ENCODE data around the gene EXTL2. TPM values are rescaled to one million over a fixed set of nuclear protein-coding genes. Genes with fewer than 3 reads are reported as not detected.
A peak's percentile ranks its signal among the peaks of the same experiment; 100 is the strongest.
"Not testable (repeated sequence)": the region's sequence is repeated elsewhere in the genome, so short reads cannot be mapped to it uniquely, and the experiment has no call there.

Gene EXTL2
- total RNA-seq, 4 donors from 2014 or later: 10.6 to 22.1 (median 16.7) TPM

GRCh38 chr1:100852976-100853375 is 41.7 kb downstream of the EXTL2 start:
- H3K27me3 ChIP-seq: no peaks in the 10 kb centered on the region
- H3K4me1 ChIP-seq: no peaks in the 10 kb centered on the region
- TF ChIP-seq, protein P1, sequence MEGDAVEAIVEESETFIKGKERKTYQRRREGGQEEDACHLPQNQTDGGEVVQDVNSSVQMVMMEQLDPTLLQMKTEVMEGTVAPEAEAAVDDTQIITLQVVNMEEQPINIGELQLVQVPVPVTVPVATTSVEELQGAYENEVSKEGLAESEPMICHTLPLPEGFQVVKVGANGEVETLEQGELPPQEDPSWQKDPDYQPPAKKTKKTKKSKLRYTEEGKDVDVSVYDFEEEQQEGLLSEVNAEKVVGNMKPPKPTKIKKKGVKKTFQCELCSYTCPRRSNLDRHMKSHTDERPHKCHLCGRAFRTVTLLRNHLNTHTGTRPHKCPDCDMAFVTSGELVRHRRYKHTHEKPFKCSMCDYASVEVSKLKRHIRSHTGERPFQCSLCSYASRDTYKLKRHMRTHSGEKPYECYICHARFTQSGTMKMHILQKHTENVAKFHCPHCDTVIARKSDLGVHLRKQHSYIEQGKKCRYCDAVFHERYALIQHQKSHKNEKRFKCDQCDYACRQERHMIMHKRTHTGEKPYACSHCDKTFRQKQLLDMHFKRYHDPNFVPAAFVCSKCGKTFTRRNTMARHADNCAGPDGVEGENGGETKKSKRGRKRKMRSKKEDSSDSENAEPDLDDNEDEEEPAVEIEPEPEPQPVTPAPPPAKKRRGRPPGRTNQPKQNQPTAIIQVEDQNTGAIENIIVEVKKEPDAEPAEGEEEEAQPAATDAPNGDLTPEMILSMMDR (IDR thresholded peaks at IDR 0.05): no peak
- TF ChIP-seq POLR2A (IDR thresholded peaks at IDR 0.05): no peak
- TF ChIP-seq EP300 (IDR thresholded peaks at IDR 0.05): no peak
- TF ChIP-seq POLR2AphosphoS5 (IDR thresholded peaks at IDR 0.05): no peak

DNA sequence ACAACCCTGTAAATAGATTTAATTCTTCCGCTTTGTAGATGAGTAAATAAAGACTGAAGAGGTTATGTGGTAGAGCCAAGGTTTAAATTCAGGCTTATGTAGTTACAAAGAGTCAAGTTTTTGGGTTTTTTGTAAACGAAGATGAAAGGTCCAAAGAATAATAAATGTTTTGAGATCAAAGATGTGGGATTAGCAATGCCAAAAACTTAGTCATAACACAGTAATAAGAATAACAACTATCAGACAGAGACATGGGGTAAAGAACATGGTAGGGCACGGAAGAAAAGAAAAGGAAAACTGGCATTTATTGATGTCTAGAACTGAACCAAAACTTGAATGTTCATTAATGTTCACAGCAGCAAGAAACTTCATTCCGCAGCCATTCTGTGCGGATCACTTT is 42.9 kb downstream of the EXTL2 start:
- Histone ChIP-seq H3K4me3 (no peak overlapping the region), H3K36me3 (no peaks in the 10 kb centered on the region), H3K27ac (no peak overlapping the region), H3K4me1 (no peaks in the 10 kb centered on the region), H3K27me3 (no peaks in the 10 kb centered on the region), H3K9me3 (no peaks in the 10 kb centered on the region)
- no peak for ATAC-seq
- TF ChIP-seq POLR2A (IDR thresholded peaks at IDR 0.05) (no peak), POLR2AphosphoS5 (IDR thresholded peaks at IDR 0.05) (no peak), EP300 (IDR thresholded peaks at IDR 0.05) (no peak)
- TF ChIP-seq, protein P1 (IDR thresholded peaks at IDR 0.05): no peak
- 74 to 82% methylated on average over 5 of the region's 5 CpGs for WGBS, 2 donors (ENCODE audit: low coverage in 1 of 2)

More at GRCh38 chr1:100852976-100853375, 41.7 kb downstream of the EXTL2 start:
- 84 to 89% methylated on average over 3 of the region's 3 CpGs for WGBS, 2 donors (ENCODE audit: low coverage in 1 of 2)
- ATAC-seq: no peak
- H3K4me3 ChIP-seq: no peak overlapping the region
- H3K36me3 ChIP-seq: no peaks in the 10 kb centered on the region
- no peaks in the 10 kb centered on the region for H3K9me3 ChIP-seq
- no peak overlapping the region for H3K27ac ChIP-seq

DNA sequence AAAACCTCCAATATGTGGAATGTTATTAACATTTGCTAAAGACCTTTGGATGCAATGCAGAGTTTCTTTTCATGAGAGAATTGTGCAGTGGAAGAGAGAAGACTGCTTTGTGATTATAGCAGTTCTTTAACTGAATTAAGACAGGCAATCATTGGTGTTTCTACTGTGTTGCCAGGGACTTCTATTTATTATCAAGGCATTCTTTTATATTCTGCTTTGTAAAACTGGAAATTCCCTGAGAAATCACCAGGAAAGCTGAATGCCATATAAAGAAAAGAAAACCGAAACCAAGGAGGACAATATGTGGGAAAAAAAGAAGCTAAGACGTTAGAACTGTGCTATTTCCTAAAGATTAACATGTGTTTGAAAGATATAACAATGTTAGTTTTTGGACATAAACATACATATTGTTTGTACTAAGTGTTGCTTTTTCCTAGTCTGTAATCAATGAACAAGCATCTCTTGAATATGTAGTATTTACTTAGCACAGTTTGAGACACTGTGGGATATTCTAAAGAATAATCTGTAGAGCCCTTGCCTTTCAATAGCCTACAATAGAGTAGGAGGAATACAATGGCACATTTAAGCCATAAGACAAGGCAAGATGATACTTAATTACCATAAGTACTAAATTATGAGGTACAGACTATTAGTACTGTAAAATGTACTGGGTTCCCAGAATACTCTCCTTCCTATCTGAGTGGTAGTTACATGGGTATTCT is 47.1 kb downstream of the EXTL2 start:
- Histone ChIP-seq H3K9me3 (no peaks in the 10 kb centered on the region), H3K4me3 (peak overlapping the region; percentile 25 to 31), H3K27me3 (no peaks in the 10 kb centered on the region), H3K27ac (no peak overlapping the region), H3K4me1 (no peaks in the 10 kb centered on the region), H3K36me3 (no peaks in the 10 kb centered on the region)
- ATAC-seq: no peak
- WGBS, 2 donors (ENCODE audit: low coverage in 1 of 2): 2 to 14% methylated on average over 2 of the region's 2 CpGs
- TF ChIP-seq, protein P1 (IDR thresholded peaks at IDR 0.05): no peak
- TF ChIP-seq POLR2A (IDR thresholded peaks at IDR 0.05) (no peak), EP300 (IDR thresholded peaks at IDR 0.05) (no peak), POLR2AphosphoS5 (IDR thresholded peaks at IDR 0.05) (no peak)

DNA sequence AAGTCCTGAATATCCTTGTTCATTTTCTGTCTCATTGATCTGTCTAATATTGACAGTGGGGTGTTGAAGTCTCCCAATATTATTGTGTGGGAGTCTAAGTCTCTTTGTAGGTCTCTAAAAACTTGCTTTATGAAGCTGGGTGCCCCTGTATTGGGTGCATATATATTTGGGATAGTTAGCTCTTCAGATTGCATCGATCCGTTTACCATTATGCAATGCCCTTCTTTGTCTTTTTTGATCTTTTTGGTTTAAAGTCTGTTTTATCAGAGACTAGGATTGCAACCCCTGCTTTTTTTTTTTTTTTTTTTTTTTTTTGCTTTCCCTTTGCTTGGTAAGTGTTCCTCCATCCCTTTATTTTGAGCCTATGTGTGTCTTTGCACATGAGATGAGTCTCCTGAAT is 51.5 kb downstream of the EXTL2 start:
- ATAC-seq, H3K27me3 ChIP-seq, H3K4me3 ChIP-seq, H3K27ac ChIP-seq, H3K9me3 ChIP-seq, H3K36me3 ChIP-seq, H3K4me1 ChIP-seq: not testable (repeated sequence)
- WGBS, 2 donors (ENCODE audit: low coverage in 1 of 2): 100% methylated on average over 2 of the region's 2 CpGs

DNA sequence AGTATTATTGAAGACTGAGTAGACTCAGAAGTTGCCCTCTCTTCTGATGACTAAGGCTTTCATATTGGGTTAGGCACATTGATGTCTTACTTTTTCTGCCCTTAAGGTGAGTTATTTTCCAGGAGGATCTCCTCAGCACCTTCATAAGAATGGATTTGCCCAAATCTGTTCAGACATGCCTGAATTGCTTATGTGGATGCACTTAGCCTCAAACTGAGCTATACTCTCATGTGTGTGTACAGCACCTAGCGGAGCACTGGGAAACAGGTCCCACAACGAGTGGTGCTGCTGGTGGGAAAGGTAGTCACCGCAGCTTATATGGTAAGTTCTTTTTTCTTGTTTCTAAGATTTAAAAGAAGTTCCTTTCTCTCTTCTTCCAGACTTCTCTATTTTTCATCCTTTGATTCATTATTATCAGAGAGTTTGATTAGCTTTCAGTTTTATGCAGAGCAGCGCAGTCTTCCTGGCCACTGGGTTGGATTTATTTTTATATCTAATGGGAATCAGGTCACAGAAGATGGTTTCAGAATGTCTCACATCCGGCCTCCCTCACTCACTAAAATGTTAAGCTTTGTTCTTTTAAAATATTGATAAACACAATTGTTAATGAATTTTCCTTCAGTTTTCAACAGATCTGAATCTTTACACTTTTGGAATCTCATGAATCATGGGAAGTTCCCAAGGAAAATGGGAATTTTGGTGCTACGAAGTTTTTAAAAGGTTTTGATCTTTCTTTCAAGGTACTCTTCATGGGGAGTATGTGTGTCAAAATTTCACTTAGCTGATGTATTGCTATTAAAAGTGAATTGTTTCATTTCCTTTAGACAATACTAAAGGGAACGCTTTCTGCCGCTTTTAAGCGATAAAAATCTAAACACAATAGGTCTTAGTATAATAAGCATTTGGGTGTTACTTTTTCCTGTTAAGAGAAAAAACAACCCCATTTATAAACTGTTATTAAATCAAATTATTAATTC is 58.5 kb downstream of the EXTL2 start:
- Histone ChIP-seq H3K4me3 (no peak overlapping the region), H3K36me3 (no peaks in the 10 kb centered on the region), H3K27ac (peak overlapping the region in 1 of 4 donors; percentile 7), H3K4me1 (no peaks in the 10 kb centered on the region), H3K9me3 (peaks cover 0 to 5% (median 0%) of the 10 kb centered on the region in 3 donors), H3K27me3 (no peaks in the 10 kb centered on the region)
- WGBS, 2 donors (ENCODE audit: low coverage in 1 of 2): 80 to 90% methylated on average over 8 to 9 of the region's 9 CpGs
- TF ChIP-seq POLR2A (IDR thresholded peaks at IDR 0.05) (no peak), POLR2AphosphoS5 (IDR thresholded peaks at IDR 0.05) (no peak), EP300 (IDR thresholded peaks at IDR 0.05) (no peak)
- TF ChIP-seq, protein P1 (IDR thresholded peaks at IDR 0.05): no peak
- no peak for ATAC-seq
